Fibroblast of mammary gland (primary cell): ENCODE results near the gene TTC21A.

Experiments used
- DNase-seq: peaks from one replicate; pipeline ENCODE4 v3.0.0-alpha.2; 2010; ENCODE audit warnings: low read depth
- H3K4me3 ChIP-seq: 2 replicates; pipeline ENCODE4 v1.5.1; 2011; ENCODE audit warnings: low read depth, mild to moderate bottlenecking, low read length, moderate library complexity; ENCODE audit not compliant: control insufficient read depth
- CTCF ChIP-seq: conservative IDR thresholded peaks from 2 replicates; pipeline ENCODE4 v1.5.1; 2011; ENCODE audit warnings: low read depth, low read length, inconsistent platforms; ENCODE audit not compliant: control insufficient read depth, insufficient read depth

TTC21A gene

GRCh38 chr3:39068556-39068955 lies 38.9 kb upstream of the TTC21A start:
- no peak overlapping the region for H3K4me3 ChIP-seq
- no peak for TF ChIP-seq CTCF
- DNase-seq = no peak

GRCh38 chr3:39075910-39076309 lies 31.6 kb upstream of the TTC21A start:
- TF ChIP-seq CTCF = no peak
- DNase-seq = no peak

GRCh38 chr3:39079530-39079929 lies 27.9 kb upstream of the TTC21A start:
- no peak for DNase-seq
- H3K4me3 ChIP-seq = no peak overlapping the region
- no peak for TF ChIP-seq CTCF

More at GRCh38 chr3:39075910-39076309, 31.6 kb upstream of the TTC21A start:
- no peak overlapping the region for H3K4me3 ChIP-seq

DNA sequence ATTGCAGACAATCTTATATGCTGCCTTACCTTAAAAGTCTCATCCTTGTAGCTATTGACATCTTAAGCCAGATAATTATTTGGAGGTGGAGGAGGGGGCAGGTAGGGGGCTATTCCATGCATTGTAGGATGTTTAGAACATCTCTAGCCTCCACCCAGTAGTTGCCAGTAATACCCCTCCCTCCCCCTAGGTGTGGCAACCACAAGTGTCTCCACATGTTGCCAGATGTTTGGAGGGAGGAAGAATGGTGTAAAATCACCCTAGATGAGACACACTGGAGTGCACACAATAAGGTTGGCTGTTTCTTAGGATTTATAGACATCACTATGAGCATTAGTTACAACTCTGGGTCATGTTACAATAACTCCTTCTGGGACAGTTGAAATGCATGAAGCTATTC lies 27.5 kb upstream of the TTC21A start:
- no peak overlapping the region for H3K4me3 ChIP-seq
- DNase-seq = no peak
- no peak for TF ChIP-seq CTCF

GRCh38 chr3:39082666-39083313 lies 24.7 kb upstream of the TTC21A start:
- TF ChIP-seq CTCF = no peak
- no peak for DNase-seq
- no peak overlapping the region for H3K4me3 ChIP-seq

DNA sequence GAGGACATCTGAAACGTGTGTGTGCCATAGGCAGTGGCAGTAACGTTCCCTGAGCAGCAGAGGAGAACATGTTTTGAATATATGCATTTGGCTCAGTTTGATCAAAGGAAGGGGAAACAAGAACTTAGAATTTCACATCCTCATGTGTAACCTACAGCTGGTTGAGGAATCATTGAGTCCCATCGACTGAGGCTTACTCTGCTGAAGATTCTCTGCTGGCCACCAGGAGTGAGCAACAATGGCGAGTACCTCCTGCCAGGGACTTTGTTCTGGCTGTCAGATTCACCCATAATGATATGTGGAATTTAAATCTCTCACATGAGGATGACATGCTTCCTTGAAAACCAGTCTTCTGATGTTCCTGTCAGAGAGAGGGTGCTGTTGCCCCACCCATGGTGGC lies 21.3 kb upstream of the TTC21A start:
- TF ChIP-seq CTCF = no peak
- H3K4me3 ChIP-seq = no peak overlapping the region
- DNase-seq = no peak

GRCh38 chr3:39088456-39088855 lies 19.0 kb upstream of the TTC21A start:
- DNase-seq = no peak
- no peak for TF ChIP-seq CTCF
- H3K4me3 ChIP-seq = no peak overlapping the region
